HG03432 (cell line): ENCODE measurements around the gene C10orf143.
"Not testable (repeated sequence)": the region's sequence is repeated elsewhere in the genome, so short reads cannot be mapped to it uniquely, and the experiment has no call there.

Experiments
- ATAC-seq: cut with Tn5 transposase; IDR thresholded peaks from one replicate; pipeline ENCODE4 v1.9.1; 2021; ENCODE audit warnings: mild to moderate bottlenecking, moderate library complexity; ENCODE audit not compliant: unreplicated experiment

Gene C10orf143

DNA sequence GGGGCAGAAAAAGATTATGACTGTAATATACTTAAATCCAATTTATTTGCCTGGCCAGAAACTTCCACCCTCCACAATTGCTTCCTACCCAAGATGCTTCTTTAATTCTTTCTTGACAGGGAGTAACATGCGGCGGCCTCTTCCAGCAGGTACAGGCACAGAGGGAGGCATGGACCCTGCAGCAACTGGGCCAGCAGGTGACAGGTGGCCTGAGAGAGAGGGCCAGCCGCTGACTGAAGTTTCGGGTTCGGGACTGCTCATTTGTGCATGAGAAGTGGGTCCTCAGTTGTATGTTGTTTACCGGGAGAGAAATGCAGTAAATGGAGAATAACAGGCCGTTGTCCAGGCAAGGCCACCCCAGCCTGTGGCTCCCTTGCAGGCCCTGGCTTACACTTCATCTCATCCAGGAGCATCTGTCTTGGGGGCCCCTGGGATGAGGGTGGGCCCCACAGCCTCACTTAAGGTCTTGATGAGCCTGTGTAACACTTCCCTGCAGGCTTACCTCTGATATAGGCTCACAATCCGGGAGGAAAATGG, 72.5 kb downstream of the C10orf143 start:
- no peak for ATAC-seq

DNA sequence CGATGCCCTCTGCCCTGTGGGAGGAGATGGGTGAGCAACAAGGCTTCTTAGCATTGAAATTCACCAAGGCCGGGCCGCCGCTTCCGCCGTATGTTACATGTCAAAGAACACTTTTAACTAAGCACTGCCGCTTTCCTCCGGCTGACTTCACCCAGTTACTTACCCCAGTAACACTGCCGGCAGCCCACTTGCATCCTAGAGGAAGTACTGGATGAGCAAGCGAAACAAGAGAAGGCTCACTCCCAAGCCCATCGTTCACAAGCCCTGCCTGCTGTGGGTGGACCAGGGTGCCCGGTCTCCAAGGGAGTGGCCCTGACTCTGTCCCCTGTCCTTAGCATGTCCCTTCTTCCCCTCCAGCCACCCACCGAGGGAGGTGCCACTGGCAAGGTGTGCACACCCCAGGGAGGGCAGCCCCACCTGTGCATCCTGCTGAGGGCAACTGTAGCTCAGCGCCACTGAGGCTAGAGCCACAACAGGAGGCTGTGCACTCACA, 73.4 kb downstream of the C10orf143 start:
- no peak for ATAC-seq

DNA sequence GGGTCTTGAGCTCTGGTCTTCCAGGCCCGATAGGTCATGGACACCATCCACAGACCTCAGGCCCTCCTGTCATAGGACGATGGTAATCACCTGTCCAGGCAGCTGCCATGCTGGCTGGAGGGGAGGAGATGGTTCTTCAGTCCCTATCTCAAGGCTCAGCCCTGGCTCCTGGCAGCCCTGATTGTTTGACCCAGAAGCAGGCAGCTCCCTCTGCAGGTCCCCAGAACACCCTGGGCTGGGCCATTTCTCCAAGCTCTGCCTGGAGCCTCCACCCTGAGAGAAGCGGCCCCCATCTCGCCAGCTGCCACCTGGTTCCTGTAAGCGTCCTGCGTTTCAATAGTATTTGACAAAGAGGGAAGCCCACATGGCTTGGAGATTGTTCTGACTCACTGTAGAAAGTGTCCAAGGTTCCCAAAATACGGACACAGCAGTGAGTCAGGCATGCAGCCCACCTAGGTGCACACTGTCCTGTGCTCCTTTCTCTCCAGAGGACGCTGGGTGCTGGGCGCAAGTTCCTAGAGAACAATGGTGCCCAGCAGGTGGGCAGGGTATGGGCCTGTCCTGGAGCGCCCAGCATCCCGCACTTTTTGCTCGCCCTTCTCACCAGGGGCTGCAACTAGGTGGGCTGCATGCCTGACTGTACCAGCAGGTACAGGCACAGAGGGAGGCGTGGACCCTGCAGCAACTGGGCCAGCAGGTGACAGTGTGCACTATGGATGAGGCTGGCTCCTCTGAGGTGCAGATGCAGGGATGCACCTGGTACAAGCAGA, 74.1 kb downstream of the C10orf143 start:
- ATAC-seq, result no peak

DNA sequence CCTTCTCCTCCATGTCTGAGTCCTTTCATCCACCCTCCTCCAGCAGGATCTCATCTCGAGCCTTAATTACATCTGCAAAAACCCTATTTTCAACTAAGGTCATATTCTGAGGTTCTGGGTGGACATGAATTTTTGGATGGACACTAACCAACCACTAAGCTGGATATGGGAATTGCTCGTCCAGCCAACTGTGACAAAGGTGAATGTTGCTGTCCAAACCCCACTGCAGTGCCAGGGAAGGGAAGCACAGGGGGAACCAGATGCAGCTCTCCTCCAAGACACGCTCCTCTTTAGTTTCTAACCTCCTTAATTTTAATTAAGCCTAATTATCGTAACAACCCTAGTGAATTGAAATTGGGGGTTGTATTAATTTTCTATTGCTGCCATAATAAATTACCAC, 81.4 kb downstream of the C10orf143 start:
- no peak for ATAC-seq

DNA sequence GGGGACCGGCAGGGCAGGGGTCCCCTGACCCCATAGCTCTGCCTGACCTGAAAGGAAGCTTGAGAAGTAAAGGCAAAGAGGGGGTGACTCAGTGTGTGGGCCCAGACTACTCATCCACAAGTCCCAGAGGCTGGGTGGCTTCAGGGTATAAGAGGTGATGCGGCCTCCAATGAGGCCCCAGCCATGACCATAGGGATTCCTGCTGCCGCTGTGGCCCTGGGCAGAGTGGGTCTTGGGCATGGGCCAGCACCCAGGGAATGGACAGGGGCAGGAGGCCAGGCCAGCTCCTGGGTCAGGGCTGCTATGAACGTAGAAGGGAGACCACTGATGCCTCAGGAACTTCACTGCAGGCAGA, 82.2 kb downstream of the C10orf143 start:
- no peak for ATAC-seq

DNA sequence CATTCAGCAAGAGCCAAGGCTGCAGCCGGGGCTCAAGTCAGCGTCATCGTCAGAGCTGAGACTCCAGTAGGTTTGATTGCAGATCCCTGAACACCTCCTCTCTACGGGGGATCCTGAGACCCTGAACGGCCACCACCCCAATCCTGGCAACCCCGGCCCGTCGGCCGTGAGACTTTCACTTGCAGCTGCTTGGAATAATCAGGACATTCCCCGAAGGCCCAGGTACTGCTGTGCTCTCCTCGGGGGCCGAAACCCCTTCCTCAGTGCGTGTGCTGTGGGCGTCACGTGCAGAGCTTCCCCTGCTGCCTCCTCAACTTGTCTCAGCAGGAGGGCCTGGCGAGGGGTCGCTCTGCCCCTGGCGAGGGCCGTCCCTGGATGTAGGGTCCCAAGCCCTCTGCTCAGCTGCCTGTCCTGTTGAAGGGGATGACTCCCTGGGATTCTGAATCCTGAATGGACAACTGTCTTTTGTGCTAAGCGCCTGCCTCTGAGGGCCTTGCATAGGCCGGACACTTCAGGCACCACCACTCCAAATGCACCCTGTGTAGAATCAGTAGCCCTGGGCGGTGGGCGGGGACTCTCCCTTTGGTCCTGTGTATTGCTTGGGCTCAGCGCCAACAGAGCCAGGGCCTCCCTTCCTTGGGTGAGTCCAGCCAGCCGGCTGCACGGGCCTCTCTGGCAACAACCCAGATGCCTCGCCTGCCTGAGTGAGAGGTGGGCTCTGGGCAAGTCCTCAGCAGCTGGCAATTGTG, 82.7 kb downstream of the C10orf143 start:
- no peak for ATAC-seq

DNA sequence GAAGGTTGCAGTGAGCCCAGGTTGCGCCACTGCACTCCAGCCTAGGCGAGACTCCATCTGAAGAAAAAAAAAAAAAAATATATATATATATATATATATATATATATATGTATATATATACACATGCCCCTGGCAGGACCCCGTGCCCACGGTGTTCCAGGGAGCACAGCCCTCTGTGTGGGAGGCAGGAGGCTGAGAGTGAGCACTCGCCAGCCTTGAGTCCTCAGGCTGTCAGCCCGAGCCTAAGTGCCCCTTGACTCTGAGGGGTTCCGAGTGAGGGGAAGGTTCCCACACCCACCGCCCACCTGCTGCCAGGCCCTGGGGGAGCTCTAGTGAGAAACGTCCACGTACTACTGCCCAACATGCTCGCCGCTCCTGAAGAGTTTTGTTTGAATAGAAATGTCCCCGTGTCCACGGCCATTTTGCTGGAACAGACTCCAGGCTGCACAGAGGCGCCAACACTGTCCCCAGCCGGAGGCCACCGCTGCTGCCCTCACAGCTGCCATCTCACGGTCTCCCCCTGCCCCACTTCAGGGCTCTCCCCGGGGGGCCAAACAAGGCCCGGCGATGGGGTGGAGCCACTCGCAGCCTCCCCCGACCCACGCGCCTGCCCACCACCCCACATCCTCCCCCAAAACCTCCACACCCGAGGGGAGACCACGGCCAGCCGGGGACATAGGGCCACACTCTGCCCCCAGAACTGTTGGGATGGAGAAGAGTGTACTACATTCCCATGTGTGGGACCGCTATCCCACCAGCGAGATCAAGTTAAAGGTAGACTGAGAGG, 83.8 kb downstream of the C10orf143 start:
- no peak for ATAC-seq

DNA sequence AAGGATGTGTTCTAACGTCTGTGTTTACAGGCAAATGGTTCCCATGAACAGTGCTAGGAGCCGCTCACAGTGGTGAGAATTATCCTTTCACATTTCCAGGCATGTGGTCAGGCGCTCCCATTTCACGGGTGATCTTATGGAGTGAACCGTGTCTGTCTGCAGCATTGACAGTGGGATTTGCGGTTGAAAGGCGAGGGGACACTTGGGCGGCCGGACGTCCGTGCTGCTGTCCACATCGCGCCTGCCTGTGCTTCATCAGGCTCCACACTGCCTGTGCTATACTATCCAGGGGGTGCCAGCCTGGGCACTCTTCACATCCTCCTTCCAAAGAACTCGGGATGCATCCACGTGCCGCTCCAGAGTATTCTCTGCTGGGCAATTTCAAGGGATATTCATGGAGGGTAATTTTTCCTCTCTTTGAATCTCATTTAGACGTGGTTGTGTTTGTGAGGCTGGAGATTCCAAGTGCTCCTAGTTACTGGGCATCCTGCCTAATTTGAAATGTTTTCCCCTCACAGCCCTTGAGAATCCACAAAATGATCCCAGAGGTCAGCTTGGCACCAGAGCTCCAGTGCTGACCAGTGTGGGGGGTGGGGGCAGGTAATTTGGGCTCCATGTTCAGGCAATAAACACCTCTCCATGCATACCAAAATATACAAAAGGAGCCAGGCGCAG, 84.7 kb downstream of the C10orf143 start:
- ATAC-seq, result no peak

DNA sequence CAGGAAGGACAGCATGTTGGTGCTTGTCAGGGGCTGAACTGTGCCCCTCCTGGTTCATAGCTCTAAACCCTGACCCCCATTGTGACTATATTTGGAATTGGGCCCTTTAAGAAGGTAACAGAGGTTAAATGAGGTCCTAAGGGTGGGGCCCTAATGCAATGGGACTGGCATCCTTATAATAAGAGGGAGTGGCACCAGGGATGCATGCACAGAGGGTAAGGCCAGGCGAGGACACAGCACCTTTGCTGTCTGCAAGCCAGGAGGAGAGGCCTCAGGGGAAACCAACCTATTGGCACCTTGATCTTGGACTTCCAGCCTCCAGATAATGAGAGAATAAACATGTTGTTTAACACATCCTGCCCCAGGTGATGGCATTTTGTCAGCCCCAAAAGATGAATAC, 85.3 kb downstream of the C10orf143 start:
- no peak for ATAC-seq

DNA sequence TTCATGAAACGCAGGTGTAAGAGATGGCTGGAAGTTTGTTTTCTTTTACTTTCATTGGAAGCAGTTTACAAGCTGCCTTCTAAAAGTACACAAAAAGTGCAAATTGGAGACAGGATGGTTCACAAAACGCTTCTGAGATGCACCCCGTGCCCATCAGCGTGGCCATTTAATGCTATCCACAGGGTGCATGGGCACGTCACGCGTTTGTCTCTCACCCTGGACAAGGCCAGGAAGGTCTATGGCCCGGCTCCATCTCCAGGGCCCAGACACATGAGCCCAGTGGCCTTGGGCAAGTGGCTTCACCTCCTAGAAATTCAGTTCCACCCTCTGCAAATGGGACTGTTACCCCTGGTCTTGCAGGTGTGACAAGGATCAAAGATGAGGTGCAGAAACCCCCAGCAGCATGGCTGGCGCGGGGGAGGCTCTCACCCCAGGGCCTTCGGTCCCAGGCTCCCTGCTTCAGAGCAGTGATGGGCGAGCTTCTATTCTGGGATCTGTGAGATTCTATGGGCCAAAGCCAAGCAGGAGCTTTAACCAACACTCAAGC, 85.8 kb downstream of the C10orf143 start:
- ATAC-seq, result no peak

DNA sequence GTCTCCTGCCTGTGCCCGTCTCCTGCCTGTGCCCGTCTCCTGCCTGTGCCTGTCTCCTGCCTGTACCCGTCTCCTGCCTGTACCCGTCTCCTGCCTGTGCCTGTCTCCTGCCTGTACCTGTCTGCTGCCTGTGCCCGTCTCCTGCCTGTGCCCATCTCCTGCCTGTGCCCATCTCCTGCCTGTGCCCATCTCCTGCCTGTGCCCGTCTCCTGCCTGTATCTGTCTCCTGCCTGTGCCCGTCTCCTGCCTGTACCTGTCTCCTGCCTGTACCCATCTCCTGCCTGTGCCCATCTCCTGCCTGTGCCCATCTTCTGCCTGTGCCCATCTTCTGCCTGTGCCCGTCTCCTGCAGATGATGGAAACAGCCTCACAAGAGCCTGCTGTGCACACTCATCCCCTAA, 86.3 kb downstream of the C10orf143 start:
- ATAC-seq, result not testable (repeated sequence)

DNA sequence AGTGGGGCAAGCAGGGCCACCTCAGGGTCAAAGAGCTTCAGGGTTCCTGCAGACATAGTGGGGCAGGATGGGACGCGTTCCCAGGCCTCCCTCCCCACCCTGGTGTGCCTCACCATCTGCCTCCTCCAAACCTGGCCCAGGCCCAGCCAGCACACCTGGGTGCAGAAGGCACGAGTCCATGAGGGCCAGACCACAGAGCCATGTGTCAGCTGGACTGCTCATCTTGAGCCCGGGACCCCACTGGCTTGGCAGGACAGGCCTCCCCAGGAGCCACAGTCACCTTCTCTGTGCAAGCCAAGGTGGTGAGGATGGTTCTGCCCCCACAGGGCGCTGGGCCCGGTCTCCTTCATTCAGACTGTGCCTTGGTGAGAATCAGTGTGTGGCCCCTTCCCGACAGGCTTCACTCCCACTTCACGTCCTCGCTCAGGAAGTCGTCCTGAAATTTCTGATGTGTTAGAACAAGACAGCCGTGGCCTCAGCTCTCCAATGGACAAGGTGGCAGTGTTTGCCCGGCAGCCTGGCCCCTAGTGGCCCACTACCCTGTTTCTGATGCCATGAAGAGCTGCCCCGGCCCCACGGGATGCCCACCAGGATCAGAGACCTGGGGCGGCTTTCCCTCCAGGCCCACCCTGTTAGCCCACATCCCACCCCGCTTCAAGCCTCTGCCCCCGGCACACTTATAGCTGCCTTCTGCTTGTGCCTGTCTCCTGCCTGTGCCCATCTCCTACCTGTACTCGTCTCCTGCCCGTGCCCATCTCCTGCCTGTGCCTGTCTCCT, 87.0 kb downstream of the C10orf143 start:
- no peak for ATAC-seq

DNA sequence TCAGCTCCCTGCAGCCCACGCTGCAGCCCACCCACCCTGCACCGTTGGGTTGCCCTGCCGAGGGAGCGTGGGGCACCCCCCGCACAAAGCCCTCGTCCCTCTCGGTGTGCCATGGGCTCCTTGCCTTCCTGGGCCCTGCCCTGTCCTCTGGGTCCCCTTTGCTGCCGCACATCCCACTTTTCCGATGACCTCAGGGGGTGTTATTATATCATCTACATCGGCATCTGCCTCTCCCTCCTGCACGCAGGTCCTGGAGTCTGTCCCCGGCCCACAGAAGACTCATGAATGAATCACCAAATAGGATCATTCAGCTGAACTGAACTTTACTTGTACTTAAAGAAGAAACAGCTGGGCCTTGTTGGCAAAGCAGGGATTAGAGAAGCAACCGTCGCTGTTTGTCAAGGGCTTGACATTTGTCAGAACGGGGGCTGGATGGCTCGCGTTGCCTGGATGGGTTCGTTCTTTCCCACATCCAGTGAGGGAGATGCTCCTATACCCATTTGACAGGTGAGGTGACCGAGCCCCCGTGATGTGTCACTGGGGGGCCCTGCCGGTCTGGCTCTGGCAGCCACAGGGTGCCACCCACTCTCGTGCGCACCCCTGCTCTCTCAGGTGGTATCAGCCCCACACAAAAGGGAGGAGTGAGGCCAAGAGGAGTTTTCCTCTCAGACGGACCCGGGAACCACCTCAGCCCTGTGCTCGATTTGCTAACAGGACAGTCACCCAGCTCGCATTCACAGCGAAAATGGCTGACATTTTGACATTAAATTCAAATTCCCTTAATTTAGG, 87.9 kb downstream of the C10orf143 start:
- ATAC-seq, result no peak

DNA sequence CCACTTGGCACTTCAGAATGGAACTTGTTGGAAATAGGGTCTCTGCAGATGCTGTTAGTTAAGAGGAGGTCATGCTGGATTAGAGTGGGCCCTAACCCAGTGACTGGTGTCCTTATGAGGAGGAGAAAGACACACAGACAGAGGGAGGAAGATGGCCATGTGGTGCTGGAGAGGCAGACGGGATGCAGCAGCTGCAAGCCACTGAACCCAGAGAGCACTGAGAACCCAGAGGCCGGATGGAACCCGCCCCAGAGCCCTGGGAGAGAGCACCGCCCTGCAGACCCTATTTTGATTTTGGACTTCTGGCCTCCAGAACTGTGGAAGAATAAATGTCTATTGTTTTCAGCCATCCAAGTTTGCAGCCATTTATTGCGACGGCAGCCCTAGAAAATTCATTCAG, 88.5 kb downstream of the C10orf143 start:
- ATAC-seq, result no peak

DNA sequence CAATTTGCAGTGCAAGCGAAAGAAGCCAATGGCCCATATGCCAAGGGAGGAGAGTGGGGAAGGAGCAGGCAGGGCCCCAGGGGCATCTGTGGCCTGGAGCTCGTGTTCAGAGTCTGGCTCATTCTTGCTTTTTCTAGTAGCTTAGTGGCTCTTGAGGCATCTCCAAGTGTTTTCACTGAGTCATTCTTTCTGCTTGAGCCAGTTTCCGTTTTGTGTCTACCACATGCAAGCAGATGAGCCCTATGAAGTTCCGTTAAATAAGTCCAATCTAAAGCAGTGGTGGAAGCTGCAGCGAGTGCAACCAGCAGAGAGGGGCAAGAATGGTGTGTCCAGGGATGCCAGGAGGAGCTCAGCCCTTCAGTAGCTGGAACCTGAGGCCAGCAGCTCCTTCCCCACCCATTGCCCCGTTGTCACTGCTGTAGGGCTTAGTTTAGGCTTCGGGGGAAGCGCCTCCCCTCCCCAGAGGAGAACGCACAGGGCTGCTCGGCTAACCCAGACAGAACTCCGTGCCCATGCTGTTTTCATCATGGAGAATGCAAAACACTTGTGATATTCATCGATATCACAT, 89.2 kb downstream of the C10orf143 start:
- no peak for ATAC-seq

DNA sequence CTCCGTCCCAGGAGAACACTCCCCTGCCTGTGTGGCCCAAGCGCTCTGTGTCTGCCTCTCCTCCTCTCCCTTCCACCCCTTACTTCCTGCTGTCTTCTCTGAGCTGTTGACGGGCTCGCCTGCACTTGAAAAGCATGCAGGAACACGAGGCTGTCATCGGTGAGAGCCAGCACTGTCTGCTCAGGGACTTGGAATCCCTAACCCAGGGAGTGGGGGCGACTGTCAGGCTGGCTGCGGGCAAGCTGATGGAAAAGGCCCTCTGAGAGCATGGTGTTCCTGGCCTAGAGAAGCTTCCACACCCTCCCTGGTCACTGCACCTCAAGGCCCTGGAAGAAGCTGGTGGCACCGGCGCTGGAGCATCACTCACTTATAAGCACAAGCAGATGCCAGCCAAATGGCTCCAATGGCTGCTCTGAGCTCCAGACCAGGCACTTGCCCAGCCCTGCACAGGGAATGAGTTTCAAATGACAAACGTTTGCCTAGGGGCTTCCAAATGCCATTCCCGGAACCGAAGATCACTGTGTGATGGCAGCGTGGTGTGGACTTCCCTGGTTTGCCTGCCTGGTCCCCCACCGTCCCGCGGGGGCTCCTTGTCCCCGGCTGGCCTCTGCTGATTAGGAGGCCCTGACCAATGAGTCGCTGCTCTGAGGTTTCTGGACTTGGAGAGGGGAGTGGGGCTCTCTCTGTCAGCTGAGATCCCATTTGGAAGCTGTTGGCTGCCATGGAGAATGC, 89.8 kb downstream of the C10orf143 start:
- ATAC-seq, result no peak

DNA sequence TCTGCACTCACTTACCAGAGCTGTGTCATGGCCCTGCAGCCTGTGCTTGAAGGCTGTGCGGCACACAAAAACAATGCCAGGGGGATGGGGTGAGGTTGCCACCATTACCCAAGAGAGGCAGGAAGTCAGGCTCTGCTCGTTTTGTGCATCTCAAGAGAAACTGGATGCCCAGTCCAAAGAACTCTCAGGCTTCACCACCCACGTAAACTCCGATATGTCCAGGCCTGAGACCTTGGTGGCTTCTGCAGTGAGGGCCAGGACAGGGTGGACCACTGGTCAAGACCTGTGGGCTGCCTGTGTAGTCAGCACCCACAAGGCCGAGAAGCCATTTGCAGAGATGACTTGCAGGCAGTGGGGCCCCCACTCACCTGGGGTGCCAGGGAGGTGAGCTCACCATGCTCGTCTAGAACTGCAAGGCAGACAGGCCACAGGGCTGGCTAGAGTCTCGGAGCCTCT, 91.9 kb downstream of the C10orf143 start:
- ATAC-seq, result no peak

DNA sequence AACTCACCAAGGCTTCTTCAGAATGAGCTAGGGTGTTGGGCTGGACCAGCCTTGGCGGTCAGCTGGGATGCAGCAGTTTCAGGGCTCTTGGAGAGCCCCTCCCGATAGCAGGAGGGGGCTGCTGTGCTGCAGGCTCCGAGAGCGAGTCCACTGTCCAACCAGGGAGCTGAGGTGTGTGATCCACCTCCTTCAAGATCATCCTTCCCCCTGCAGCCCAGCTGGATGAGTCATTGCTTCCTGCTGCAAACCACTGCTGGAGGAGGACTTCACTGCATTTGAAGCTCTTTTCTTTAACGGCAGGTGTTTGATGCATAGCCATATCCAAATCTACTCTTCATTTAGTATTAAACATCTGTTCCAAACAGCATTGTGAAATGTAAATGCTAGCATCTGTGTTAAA, 92.4 kb downstream of the C10orf143 start:
- no peak for ATAC-seq
